Mesendoderm (in vitro differentiated cells): ENCODE results near the gene C1orf210.

Experiments used
- DNase-seq: peaks from one replicate; pipeline ENCODE4 v3.0.0; 2013
- H2AK5ac ChIP-seq: 2 replicates; pipeline ENCODE4 v1.6.1; 2013; ENCODE audit warnings: low read length, inconsistent platforms
- H2BK120ac ChIP-seq: 2 replicates; pipeline ENCODE4 v1.6.1; 2013; ENCODE audit warnings: low read depth, mild to moderate bottlenecking, low read length, moderate library complexity, mixed read lengths
- H2BK15ac ChIP-seq: replicated peaks from 2 replicates; pipeline ENCODE4 v1.6.1; 2013; ENCODE audit warnings: low read depth, mild to moderate bottlenecking, moderate library complexity
- H2BK5ac ChIP-seq: 2 replicates; pipeline ENCODE4 v1.6.1; 2013; ENCODE audit warnings: low read length, inconsistent platforms
- H3K18ac ChIP-seq: 2 replicates; pipeline ENCODE4 v1.6.1; 2013; ENCODE audit warnings: mild to moderate bottlenecking, low read length, mixed read lengths
- H3K23ac ChIP-seq: one replicate; pipeline ENCODE4 v1.6.1; 2013; ENCODE audit warnings: low read length
- H3K27ac ChIP-seq: 2 replicates; pipeline ENCODE4 v1.5.1; 2013; ENCODE audit warnings: low read depth, mild to moderate bottlenecking, inconsistent platforms, low read length, moderate library complexity
- H3K27me3 ChIP-seq: 2 replicates; pipeline ENCODE4 v1.6.1; 2013; ENCODE audit warnings: low read length, control low read depth, mild to moderate bottlenecking, inconsistent platforms; ENCODE audit not compliant: insufficient read depth, poor library complexity
- H3K36me3 ChIP-seq: 2 replicates; pipeline ENCODE4 v1.6.1; 2013; ENCODE audit warnings: low read length, inconsistent platforms; ENCODE audit not compliant: control insufficient read depth, insufficient read depth
- H3K4ac ChIP-seq: one replicate; pipeline ENCODE4 v1.6.1; 2013; ENCODE audit warnings: low read depth, mild to moderate bottlenecking, low read length, moderate library complexity
- H3K4me1 ChIP-seq: 2 replicates; pipeline ENCODE4 v1.6.1; 2013; ENCODE audit warnings: low read depth, low read length, inconsistent platforms; ENCODE audit not compliant: control insufficient read depth
- H3K4me2 ChIP-seq: 2 replicates; pipeline ENCODE4 v1.6.1; 2013; ENCODE audit warnings: low read length
- H3K4me3 ChIP-seq: 2 replicates; pipeline ENCODE4 v1.5.1; 2013; ENCODE audit warnings: mild to moderate bottlenecking, low read length
- H3K56ac ChIP-seq: one replicate; pipeline ENCODE4 v1.6.1; 2013; ENCODE audit warnings: low read length
- H3K79me1 ChIP-seq: 2 replicates; pipeline ENCODE4 v1.6.1; 2013; ENCODE audit warnings: low read length, inconsistent platforms
- H3K79me2 ChIP-seq: 2 replicates; pipeline ENCODE4 v1.6.1; 2013; ENCODE audit warnings: mild to moderate bottlenecking, low read length; ENCODE audit not compliant: control insufficient read depth, insufficient read depth
- H3K9ac ChIP-seq: 2 replicates; pipeline ENCODE4 v1.6.1; 2013; ENCODE audit warnings: low read length, inconsistent platforms
- H4K5ac ChIP-seq: one replicate; pipeline ENCODE4 v1.6.1; 2013; ENCODE audit warnings: low read length
- H4K8ac ChIP-seq: one replicate; pipeline ENCODE4 v1.6.1; 2013; ENCODE audit warnings: low read depth, mild to moderate bottlenecking, control low read depth, low read length, moderate library complexity
- WGBS: extraction: QIAGEN DNeasy Blood & Tissue Kit; methylation state at CpG from one replicate; pipeline ENCODE4 v1.1.7; 2013; ENCODE audit warnings: low lambda C conversion rate, missing lambda C conversion rate; ENCODE audit not compliant: insufficient coverage; ENCODE audit errors: extremely low coverage; 5-methylcytosine and 5-hydroxymethylcytosine counted together

C1orf210 gene

GRCh38 chr1:43325381-43325780 lies 40.0 kb upstream of the C1orf210 start:
- Histone ChIP-seq H2BK15ac (no peak overlapping the region), H3K27ac (no peak overlapping the region), H4K8ac (no peak overlapping the region), H3K23ac (no peak overlapping the region), H3K56ac (no peak overlapping the region), H4K5ac (no peak overlapping the region), H3K18ac (no peak overlapping the region), H3K27me3 (no peaks in the 10 kb centered on the region), H3K4me3 (no peak overlapping the region), H3K79me2 (no peaks in the 10 kb centered on the region), H3K4ac (no peak overlapping the region), H3K79me1 (no peaks in the 10 kb centered on the region), H3K4me2 (no peak overlapping the region), H3K36me3 (no peaks in the 10 kb centered on the region), H2BK120ac (no peak overlapping the region), H2BK5ac (no peak overlapping the region), H3K9ac (no peak overlapping the region), H2AK5ac (no peak overlapping the region), H3K4me1 (peaks cover 5% of the 10 kb centered on the region)
- DNase-seq = no peak

GRCh38 chr1:43324810-43325209 lies 39.4 kb upstream of the C1orf210 start:
- no peak overlapping the region for H3K4ac ChIP-seq
- H3K79me1 ChIP-seq = no peaks in the 10 kb centered on the region
- H2BK5ac ChIP-seq = no peak overlapping the region
- no peak overlapping the region for H4K5ac ChIP-seq
- no peak overlapping the region for H3K23ac ChIP-seq
- peak overlapping the region; percentile 19 for H3K27ac ChIP-seq
- no peak overlapping the region for H2BK120ac ChIP-seq
- H3K4me3 ChIP-seq = no peak overlapping the region
- H4K8ac ChIP-seq = no peak overlapping the region
- no peak overlapping the region for H2BK15ac ChIP-seq
- DNase-seq = peak; percentile 30
- H3K4me1 ChIP-seq = peaks cover 3% of the 10 kb centered on the region
- H3K9ac ChIP-seq = no peak overlapping the region
- no peaks in the 10 kb centered on the region for H3K79me2 ChIP-seq
- H3K27me3 ChIP-seq = no peaks in the 10 kb centered on the region
- WGBS = no CpG with 5 or more reads among the region's 1 CpG
- no peaks in the 10 kb centered on the region for H3K36me3 ChIP-seq
- peak overlapping the region; percentile 53 for H3K56ac ChIP-seq
- H3K4me2 ChIP-seq = no peak overlapping the region
- no peak overlapping the region for H3K18ac ChIP-seq
- no peak overlapping the region for H2AK5ac ChIP-seq

GRCh38 chr1:43322506-43322905 lies 37.1 kb upstream of the C1orf210 start:
- Histone ChIP-seq H2BK120ac (no peak overlapping the region), H3K18ac (no peak overlapping the region), H3K79me1 (no peaks in the 10 kb centered on the region), H3K4me2 (no peak overlapping the region), H3K56ac (no peak overlapping the region), H3K4me1 (peaks cover 3% of the 10 kb centered on the region), H4K5ac (no peak overlapping the region), H3K4me3 (no peak overlapping the region), H2BK15ac (no peak overlapping the region), H3K23ac (no peak overlapping the region), H3K9ac (no peak overlapping the region), H2BK5ac (no peak overlapping the region), H3K4ac (no peak overlapping the region), H3K27me3 (no peaks in the 10 kb centered on the region), H4K8ac (no peak overlapping the region), H3K27ac (no peak overlapping the region), H2AK5ac (no peak overlapping the region), H3K79me2 (no peaks in the 10 kb centered on the region), H3K36me3 (no peaks in the 10 kb centered on the region)
- WGBS = no CpG with 5 or more reads among the region's 5 CpGs
- DNase-seq = no peak

- no peak overlapping the region for H4K8ac ChIP-seq
- H2BK15ac ChIP-seq = no peak overlapping the region
- H3K27me3 ChIP-seq = no peaks in the 10 kb centered on the region
- H3K4me2 ChIP-seq = no peak overlapping the region
- H3K9ac ChIP-seq = no peak overlapping the region
- no peak overlapping the region for H3K27ac ChIP-seq
- no peak overlapping the region for H3K4me3 ChIP-seq
- H3K79me2 ChIP-seq = no peaks in the 10 kb centered on the region
- no peak overlapping the region for H4K5ac ChIP-seq
- H3K18ac ChIP-seq = no peak overlapping the region
- no peak for DNase-seq
- no CpG with 5 or more reads among the region's 16 CpGs for WGBS
- no peaks in the 10 kb centered on the region for H3K79me1 ChIP-seq
- H3K4me1 ChIP-seq = peaks cover 3% of the 10 kb centered on the region
- no peak overlapping the region for H2AK5ac ChIP-seq
- no peak overlapping the region for H3K56ac ChIP-seq
- H2BK120ac ChIP-seq = no peak overlapping the region
- H3K36me3 ChIP-seq = no peaks in the 10 kb centered on the region
- H3K4ac ChIP-seq = no peak overlapping the region
- no peak overlapping the region for H3K23ac ChIP-seq
- H2BK5ac ChIP-seq = no peak overlapping the region
Observed at GRCh38 chr1:43321331-43321891, 36.0 kb upstream of the C1orf210 start.

GRCh38 chr1:43319766-43320165 lies 34.4 kb upstream of the C1orf210 start:
- H3K4me1 ChIP-seq = peaks cover 2% of the 10 kb centered on the region
- DNase-seq = no peak
- no peak overlapping the region for H3K23ac ChIP-seq
- H3K36me3 ChIP-seq = no peaks in the 10 kb centered on the region
- H3K27ac ChIP-seq = no peak overlapping the region
- no peak overlapping the region for H3K4me2 ChIP-seq
- no peak overlapping the region for H3K9ac ChIP-seq
- no peak overlapping the region for H2BK5ac ChIP-seq
- H3K4ac ChIP-seq = no peak overlapping the region
- H3K79me2 ChIP-seq = no peaks in the 10 kb centered on the region
- H4K8ac ChIP-seq = no peak overlapping the region
- no peak overlapping the region for H3K56ac ChIP-seq
- no peak overlapping the region for H3K4me3 ChIP-seq
- no peaks in the 10 kb centered on the region for H3K27me3 ChIP-seq
- no peaks in the 10 kb centered on the region for H3K79me1 ChIP-seq
- WGBS = no CpG with 5 or more reads among the region's 3 CpGs
- H2AK5ac ChIP-seq = no peak overlapping the region
- H2BK15ac ChIP-seq = no peak overlapping the region
- no peak overlapping the region for H3K18ac ChIP-seq
- H4K5ac ChIP-seq = no peak overlapping the region
- no peak overlapping the region for H2BK120ac ChIP-seq

GRCh38 chr1:43319288-43319687 lies 33.9 kb upstream of the C1orf210 start:
- Histone ChIP-seq H3K56ac (no peak overlapping the region), H4K8ac (no peak overlapping the region), H3K27me3 (no peaks in the 10 kb centered on the region), H2BK15ac (no peak overlapping the region), H3K4me3 (no peak overlapping the region), H3K79me2 (no peaks in the 10 kb centered on the region), H2AK5ac (no peak overlapping the region), H2BK120ac (no peak overlapping the region), H3K4ac (no peak overlapping the region), H3K9ac (no peak overlapping the region), H3K79me1 (no peaks in the 10 kb centered on the region), H4K5ac (no peak overlapping the region), H2BK5ac (no peak overlapping the region), H3K4me2 (no peak overlapping the region), H3K23ac (no peak overlapping the region), H3K4me1 (no peaks in the 10 kb centered on the region), H3K18ac (no peak overlapping the region), H3K36me3 (no peaks in the 10 kb centered on the region), H3K27ac (no peak overlapping the region)
- no peak for DNase-seq
- no CpG with 5 or more reads among the region's 5 CpGs for WGBS
